Measurements from ENCODE around the gene RGS6.
"Not testable (repeated sequence)": the region's sequence is repeated elsewhere in the genome, so short reads cannot be mapped to it uniquely, and the experiment has no call there.

Gene RGS6

GRCh38 chr14:71932229-71932981, at the start of gene RGS6:
Gene RGS6 (plus strand): TSS chr14:71932429.
- peak; percentile 35 for DNase-seq

GRCh38 chr14:71883094-71883493, 49.1 kb upstream of the RGS6 start:
- DNase-seq: no peak

DNA sequence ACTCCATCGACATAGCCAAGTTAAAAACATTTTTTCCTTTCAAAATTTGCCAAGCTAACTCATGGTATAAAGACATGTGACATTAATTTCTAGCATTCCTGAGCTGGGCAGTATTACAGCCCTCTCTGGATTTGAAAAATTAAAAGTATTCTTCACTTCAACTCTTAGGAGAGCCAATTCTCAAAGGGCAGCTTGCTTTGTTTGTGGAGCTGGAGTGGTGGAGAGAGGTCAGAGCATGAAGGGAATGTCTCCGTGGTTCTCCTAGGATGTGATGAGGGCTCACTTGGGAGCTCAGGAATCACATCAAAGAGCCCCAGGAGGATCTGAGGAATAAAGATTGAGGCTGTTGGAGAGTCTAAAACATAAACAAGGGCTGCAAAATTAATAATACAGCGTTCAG, 46.9 kb upstream of the RGS6 start:
- DNase-seq: no peak

DNA sequence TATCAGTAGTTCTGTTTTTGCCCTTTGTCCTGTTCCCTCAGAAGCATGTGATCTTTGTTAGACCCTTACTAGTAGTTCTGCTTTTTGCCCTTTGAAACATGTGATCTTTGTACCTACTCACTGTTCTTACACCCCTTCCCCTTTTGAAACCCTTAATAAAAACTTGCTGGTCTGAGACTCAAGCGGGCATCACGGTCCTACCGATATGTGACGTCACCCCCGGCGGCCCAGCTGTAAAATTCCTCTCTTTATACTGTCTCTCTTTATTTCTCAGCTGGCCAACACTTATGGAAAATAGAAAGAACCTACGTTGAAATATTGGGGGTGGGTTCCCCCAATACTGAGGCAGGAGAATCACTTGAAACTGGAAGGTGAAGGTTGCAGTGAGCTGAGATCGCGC, 44.4 kb upstream of the RGS6 start:
- not testable (repeated sequence) for DNase-seq

DNA sequence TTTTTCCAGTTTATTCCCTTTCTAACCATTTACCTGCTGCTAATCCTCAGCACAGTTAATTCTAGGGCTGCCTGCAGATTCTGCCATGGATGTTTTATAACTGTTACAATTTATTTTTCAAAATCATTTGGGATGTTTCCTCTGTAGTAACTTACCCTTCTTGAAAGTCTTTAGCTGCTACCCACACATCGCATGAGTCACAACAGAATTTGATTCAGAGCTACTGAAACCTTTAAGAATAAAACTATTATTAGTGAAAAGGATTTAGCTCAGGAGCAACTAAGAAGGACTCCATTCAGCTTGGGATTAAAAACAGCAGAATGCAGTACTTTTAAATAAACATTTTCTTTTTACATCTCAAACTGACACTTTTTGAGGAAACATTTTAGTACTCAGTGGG, 41.7 kb upstream of the RGS6 start:
- no peak for DNase-seq

DNA sequence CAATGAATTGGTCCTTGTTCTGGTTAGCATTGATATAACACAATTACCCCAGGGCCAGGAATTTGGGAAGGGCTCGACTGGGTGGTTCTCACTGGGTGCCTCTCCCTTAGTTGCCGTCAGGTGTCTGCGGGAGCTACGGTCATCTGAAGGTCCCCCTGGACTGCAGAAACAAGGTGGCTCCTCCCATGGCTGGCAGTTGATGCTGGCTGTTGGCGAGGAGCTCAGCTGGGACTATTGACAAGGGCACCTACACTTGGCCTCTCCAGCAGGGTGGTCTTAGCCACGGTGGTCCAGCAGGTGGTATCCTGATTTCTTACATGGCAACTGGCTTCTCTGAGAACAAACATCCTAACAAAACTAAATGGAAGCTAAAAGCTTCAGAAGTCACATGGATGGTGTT, 41.0 kb upstream of the RGS6 start:
- DNase-seq: no peak

GRCh38 chr14:71891970-71892369, 40.3 kb upstream of the RGS6 start:
- DNase-seq: no peak

GRCh38 chr14:71905031-71905430, 27.2 kb upstream of the RGS6 start:
- DNase-seq: no peak

- no peak for DNase-seq
Measured at GRCh38 chr14:71905860-71906259, 26.4 kb upstream of the RGS6 start.

DNA sequence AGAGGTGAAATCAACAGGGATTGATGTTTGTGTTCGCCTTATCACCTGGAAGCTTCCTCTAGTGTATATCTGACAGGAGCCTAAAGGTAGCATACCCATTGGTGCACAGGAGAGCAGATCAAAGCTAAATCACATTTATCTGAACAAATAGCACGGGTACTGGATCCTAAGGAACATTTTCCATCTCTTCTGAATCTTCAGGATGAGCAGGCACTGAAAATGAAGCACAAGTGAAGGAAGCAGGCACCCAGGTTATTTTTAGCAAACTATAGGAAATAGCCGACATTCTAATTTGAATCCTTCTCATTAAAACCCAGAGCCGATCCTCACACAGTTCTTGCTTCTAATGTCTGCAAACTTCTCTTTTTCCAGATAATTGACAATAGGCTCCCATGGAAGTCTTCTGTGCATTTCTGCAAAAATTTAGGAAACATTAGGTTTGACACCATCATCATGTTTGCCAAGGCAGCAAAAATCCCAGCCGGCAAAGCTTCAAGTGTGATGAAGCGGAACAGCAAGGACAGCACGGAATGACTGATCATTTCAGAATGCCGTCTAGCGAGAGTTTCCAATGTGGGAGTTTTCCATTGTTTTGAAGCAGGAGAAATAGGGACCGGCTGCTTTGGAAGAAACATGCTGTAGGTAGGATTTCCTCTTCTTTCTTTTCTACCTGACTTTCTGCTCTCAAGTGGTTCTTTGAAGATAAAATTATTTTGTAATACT, 24.3 kb upstream of the RGS6 start:
- no peak for DNase-seq

GRCh38 chr14:71911669-71912068, 20.6 kb upstream of the RGS6 start:
- no peak for DNase-seq

DNA sequence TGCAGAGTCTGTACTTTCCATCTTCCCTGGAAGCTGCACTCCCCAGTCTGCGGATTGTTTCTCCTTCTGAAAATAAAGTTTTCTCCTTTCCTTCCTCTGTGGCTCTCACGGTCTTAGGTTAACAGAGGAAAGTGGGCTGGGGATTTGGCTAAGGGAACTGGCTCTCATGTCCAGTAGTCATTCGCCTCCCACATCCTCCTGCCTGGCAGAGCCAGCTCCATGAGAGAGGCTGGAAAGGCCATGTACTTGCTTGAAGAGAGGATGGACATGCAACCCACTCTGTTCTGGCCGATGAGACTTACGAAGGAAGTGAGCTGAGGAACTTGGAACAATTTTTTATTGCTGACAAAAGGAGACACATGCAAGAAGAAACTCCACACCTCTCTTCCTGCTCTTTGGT, 18.9 kb upstream of the RGS6 start:
- no peak for DNase-seq

DNA sequence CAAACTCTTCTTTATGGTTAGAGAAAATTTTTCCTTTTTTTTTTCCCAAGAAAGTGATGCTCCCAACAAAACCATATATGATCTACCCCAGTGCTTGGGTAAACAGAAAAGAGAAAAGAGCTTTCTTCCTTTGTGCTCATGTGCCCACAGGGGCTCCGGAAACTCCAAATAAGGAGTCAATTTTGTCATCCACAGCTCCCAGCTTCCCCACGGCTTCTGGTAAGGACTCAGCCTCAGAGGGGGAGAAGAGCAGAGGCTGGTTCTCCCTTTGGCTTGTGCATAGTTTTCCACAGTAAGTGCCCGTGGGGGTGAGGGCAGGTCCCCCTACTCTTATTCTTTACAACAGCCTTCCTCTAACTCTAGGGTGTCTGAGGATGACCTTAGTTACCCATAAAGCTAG, 13.3 kb upstream of the RGS6 start:
- DNase-seq: no peak

GRCh38 chr14:71923513-71923912, 8.7 kb upstream of the RGS6 start:
- DNase-seq: no peak

- DNase-seq: no peak
Measured at GRCh38 chr14:71931492-71932228, 569 bp upstream of the RGS6 start.

GRCh38 chr14:71933001-71933587, 865 bp downstream of the RGS6 start:
- DNase-seq: no peak

GRCh38 chr14:71938273-71938672, 6.0 kb downstream of the RGS6 start:
- DNase-seq: not testable (repeated sequence)

DNA sequence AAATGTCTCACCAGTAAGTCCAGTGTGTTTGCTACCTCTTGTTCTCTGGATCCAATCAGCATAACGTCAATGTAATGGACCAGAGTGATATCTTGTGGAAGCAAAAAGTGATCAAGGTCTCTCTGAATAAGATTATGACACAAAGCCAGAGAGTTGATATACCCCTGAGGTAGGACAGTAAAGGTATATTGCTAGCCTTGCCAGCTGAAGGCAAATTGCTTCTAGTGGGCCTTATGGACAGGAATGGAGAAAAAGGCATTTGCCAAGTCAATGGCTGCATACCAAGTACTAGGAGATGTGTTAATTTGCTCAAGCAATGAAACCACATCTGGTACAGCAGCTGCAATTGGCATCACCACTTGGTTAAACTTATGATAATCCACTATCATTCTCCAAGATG, 7.1 kb downstream of the RGS6 start:
- not testable (repeated sequence) for DNase-seq

DNA sequence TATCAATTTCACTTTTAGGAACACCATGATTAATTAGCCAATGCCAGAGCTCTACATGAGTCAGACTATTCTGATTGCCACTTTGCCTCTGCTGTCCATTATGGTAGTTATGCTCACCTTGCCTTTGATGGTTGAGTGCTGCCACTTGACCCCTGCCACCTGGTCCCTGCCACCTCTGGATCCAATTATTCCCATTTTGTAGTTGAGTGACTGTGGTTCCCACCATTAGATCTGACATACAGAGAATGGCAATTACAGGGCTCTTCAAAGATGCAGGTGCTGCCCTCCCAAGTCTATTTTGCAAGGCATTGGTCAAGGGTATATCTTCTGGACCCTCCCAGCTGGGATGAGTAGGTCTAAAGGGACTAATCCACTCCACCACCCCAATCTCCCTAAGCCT, 8.3 kb downstream of the RGS6 start:
- not testable (repeated sequence) for DNase-seq

- DNase-seq: not testable (repeated sequence)
Measured at GRCh38 chr14:71941616-71942015, 9.4 kb downstream of the RGS6 start.

DNA sequence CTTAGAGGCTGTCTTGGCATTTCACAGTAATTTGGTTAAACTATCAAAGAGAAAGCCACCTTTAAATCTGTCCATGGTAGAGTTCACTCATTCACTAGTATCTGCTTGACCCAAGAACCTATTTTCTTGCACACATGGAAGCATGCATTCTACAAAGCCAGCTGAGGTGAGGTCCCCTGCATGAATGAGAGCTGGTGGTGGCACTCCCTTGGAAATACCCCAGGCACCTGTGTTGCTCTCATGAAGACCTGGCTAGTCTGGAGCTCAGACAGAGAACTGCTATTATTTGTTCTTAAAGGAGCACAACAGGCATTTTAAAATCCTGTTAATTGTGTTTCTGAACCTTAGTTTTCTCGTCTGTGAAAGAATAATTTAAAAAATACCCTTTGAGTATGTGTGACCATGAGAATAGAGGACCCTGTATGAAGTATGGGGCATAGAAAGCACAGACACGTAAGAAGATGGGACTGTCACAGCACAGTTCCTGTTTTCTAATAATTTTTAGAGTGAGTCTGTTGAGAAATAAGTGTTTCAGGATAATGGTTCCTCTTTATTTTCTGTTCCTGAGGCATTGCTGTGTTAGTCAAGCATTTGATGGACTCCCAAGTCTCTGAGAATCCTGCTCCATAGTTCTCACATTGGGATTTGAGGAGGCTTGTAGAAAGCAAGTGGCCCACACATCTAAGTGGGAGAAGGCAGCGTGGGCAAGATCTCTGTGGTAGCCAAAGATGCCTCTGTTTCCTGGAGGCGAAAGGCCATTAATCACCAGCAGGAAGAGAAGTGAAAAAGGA, 10.9 kb downstream of the RGS6 start:
- DNase-seq: no peak

DNA sequence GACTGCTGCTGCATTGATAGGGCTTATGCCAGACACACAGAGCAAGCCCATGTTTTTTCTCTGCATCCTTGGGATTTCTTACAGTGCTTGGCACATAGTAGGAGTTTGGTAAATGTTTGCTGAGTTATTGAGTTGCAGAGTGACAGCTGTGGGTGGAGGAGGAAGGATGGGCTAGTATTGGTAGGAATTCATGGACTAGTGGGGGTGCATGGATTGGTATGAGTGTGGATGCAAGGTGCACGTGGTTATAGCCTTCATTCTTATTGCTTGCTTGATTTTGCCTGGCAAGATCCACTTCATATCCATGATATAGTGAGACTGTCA, 11.4 kb downstream of the RGS6 start:
- DNase-seq: no peak
